GM21515 (cell line): ENCODE data around the gene CHCHD4.
A peak's percentile ranks its signal among the peaks of the same experiment; 100 is the strongest.

Source experiments
- ATAC-seq: cut with Tn5 transposase; IDR thresholded peaks from one replicate; pipeline ENCODE4 v1.9.1; 2021; ENCODE audit not compliant: unreplicated experiment

Gene CHCHD4

DNA sequence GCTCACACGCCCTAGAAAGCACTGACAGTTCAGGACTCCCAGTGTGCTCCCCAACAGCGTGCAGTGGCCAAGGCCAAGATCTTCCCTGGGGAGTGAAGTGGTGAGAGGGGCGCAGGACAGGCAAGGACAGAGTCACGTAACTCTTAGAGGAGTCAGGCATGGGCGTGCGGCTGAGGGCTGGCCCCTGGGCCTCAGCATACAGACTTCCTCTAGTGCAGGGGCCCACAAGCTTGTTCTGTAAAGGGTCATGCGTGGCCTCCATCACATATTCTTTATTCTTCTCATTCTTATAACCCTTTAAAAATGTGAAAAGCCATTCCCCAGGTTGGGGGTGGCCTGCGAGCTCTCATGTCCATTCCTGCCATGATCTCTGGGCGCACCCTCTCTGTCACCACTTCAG is 25.4 kb upstream of the CHCHD4 start:
- ATAC-seq = no peak

- no peak for ATAC-seq
These were observed 23.6 kb upstream of the CHCHD4 start for GRCh38 chr3:14148041-14148985.

DNA sequence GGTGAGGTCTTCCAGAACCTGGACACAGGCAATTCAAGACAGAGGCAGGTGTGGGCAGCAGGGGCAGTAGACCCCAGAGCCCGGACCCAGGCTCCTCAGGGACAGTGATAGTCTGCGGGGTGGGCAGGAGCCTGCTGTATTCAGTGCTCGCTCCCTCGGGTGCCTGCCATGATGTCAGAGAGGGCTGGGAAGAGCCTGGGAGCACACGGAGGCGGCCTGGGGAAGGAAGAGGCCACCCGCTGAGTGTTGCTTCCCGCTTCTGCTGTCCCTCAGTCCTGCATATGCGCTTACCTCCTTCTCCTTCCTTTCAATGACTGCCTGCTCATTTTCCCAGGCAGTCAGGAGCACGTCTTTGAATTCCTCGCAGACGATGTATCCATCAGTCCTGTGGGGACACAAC is 22.9 kb upstream of the CHCHD4 start:
- ATAC-seq = no peak

DNA sequence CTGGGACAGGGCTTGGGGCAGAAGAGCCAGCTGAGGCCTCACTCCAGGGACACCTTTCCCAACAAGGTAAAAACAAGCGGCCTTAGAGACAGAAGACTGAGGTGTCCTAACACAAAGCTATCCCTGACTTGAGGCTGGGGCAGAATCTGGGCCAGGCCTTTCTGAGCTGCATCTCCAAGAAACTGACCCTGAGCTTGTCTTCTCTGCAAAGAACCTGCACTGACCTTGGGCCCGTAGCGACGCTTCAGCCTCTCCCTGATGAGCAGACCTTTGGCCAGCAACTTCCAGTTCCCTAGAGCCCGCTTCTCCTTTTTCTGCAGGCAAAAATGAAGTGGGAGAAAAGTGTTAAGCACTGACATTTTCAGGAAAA is 22.4 kb upstream of the CHCHD4 start:
- no peak for ATAC-seq

DNA sequence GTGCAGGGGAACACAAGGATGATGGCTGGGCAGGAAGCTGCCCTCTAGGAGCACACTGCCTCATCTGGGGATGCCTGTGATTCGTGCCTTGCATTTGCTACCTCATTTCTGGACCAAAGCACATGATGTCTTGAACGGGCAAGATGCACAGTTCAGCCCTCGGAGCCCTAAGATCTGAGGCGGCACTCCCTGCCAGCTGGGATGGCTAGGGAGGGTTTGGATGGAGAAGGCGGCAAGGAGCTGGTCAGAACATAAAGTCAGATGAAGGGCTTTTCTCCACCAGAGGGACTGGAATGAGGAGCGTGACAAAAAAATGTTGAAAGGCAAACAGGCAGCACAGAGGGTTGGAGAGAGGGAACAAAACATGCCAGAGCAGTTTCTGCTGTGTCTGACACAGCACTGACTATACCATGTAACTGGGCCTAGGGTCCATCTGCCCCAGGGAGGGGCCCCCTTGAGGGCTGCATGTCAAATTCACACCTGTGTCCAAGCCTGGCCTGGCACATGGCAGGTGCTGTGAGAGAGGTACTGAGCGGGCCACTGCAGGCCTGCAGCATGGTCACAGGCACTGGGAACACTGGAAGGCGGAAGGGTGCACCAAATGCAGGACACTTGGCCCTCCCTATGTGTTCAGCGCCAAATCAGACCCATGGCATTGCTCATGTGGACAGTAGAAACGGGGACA is 21.9 kb upstream of the CHCHD4 start:
- no peak for ATAC-seq

DNA sequence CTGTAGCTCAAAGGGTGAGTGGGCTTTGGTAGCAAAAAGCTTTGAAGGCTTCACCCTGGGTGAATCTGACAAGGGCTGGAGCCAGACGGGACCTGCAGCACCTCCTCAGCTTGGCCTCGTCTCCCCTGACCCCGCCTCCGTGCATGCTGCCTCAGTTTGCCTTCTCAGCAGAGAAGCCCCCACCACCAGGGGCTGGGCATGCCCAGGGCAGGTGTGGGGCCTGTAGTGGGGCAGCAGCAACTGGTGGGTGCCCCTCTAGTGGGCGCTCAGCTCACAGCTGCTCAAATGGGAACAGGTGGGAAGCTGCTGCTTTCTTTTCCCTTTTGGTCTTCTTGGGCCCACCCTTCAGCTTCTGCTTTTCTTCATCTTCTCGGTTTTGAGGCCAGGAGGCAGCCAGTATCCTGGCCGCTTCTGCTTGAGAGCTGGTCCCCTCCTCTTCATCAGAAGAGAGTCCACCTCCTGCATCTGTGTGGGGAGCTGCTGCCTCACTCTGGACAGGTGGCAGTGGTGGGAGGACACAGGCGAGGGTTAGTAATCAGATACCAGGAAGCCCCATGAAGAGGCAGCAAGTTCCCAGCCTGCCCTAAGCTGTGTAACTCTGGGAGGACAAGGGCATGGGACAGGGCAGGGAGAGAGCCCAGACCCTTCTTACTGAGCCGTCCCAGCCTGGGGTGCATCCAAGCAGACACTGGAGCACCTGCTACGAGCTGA is 21.2 kb upstream of the CHCHD4 start:
- no peak for ATAC-seq

DNA sequence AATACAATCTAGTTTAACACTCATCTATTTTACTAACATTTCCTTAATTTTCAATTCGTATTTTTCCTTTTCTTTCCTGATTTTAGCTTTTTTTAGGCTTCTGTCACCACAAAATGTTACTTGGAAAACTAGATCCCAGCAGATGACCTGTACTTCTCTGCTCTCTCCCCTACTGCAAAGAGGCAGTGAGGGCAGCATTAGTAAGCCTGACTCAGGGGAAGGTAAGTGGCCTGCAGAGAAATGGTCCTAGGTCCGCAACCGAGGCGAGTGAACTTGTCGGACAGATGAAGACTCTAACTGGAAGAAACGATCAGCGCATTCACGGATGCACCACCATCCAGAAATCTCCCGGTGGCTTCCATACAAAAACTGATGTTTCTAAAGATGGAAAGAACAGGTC is 20.6 kb upstream of the CHCHD4 start:
- no peak for ATAC-seq

GRCh38 chr3:14144423-14145075 is 19.9 kb upstream of the CHCHD4 start:
- ATAC-seq = peak; percentile 92

DNA sequence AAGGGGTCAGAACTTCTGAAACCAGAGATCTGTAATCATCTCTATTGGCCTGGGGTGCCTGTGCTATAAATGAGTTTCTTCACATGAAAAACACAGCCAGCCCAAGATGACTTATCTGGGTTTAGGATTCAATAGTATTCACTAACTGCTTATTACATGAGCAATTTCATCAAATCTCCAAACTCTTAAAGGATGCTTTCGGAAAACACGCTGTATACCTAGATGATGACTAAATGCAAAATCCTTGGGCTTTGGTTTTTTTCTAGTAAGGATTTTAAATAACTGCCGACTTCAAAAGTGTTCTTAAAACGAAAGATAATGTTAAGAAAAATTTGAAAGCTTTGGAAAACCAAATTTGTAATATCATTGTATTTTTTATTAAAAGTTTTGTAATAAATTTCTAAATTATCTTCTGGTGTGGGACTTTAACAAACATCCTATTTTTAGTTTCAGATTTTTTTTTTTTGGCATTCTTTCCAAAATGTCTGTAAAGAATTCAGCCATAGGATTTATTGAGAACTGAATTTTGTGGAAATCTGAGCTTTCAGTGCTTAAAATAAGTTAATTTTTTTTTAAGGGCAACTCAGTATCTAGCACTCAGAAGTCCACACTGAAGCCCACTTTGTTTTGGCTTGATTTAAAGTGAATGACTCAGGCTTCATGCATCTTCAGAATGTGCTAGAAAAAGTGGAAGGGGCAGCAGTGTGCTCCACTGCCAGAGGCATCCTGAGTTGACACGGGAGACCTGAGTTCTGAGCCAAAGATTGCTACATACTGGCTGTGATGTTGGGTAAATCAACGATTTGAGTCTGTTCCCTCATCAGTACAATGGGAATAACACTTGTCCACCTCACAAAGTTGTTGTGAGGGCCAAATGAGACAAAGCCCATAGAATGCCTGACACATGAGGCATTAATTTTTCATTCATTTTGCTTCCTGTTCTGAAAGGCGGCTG is 18.9 kb upstream of the CHCHD4 start:
- no peak for ATAC-seq

DNA sequence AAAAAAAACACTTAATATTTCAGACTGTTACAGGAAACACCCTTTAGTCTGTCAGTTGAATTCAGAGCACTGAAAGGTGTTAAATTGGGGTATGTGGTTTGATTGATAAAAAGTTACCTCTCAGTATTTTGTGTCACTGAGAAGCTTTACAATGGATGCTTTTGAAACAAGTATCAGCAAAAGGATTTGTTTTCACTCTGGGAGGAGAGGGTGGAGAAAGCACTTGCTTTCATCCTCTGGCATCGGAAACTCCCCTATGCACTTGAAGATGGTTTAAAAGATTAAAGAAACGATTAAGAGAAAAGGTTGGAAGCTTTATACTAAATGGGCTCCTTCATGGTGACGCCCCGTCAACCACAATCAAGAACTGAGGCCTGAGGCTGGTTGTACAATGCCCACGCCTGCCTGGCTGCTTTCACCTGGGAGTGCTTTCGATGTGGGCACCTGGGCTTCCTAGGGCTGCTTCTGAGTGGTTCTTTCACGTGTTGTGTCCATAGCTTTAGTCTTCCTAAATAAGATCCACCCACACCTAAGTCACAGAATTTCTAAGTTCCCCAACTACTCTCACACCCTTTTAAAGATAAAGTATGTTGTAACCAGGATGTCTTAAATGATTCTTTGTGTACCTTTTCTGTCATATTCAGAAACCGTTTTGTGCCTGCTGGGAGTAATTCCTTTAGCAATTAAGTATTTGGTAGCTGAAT is 18.0 kb upstream of the CHCHD4 start:
- ATAC-seq = no peak

GRCh38 chr3:14141602-14142341 is 17.1 kb upstream of the CHCHD4 start:
- no peak for ATAC-seq

GRCh38 chr3:14141144-14141543 is 16.5 kb upstream of the CHCHD4 start:
- no peak for ATAC-seq

- ATAC-seq = no peak
These were observed 16.0 kb upstream of the CHCHD4 start for GRCh38 chr3:14140668-14141067.

GRCh38 chr3:14139771-14140170 is 15.1 kb upstream of the CHCHD4 start:
- ATAC-seq = no peak

GRCh38 chr3:14138878-14139655 is 14.4 kb upstream of the CHCHD4 start:
- no peak for ATAC-seq

- ATAC-seq = no peak
These were observed 13.6 kb upstream of the CHCHD4 start for GRCh38 chr3:14138109-14138877.

DNA sequence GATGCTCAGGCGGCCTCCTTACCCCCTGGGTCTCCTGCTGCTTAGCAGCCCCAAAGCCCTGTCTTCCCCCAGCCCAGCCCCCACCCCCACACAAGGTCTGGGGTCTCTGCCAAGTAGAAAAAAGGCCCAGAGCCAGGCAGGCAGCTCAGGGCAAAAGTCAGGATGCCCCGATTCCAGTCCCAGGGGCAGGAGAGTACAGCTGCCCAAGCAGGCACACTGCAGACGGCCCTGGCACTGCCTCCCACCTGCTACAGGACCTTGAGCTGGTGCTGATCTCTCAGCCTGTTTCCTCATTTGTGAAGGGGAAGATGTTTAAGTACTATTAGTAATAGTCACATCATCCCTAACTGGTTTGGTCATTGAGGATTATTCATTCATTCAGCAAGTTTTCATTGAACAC is 12.8 kb upstream of the CHCHD4 start:
- no peak for ATAC-seq
